ENCODE data around the gene LUC7L. TPM values are rescaled to one million over a fixed set of nuclear protein-coding genes. Genes with fewer than 3 reads are reported as not detected.
"Not testable (repeated sequence)": the region's sequence is repeated elsewhere in the genome, so short reads cannot be mapped to it uniquely, and the experiment has no call there.

The LUC7L gene
- total RNA-seq, 2 experiments from 2014 or later, result 60.0 to 65.3 TPM

- DNase-seq (no peak), ATAC-seq (no peak)
- Mint-ChIP-seq H3K27ac (no peak overlapping the region), H3K4me1 (peaks cover 4% of the 10 kb centered on the region), H3K36me3 (no peaks in the 10 kb centered on the region), H3K9me3 (ENCODE audit: low read depth) (no peaks in the 10 kb centered on the region), H3K27me3 (peaks cover 59% of the 10 kb centered on the region), H3K4me3 (no peak overlapping the region)
- CTCF ChIA-PET, result interaction anchor here (1.6 kb wide), 1 partner anchor 102 kb away, joined by 4 read pairs; no protein-coding TSS in a partner anchor
These were observed 62.0 kb downstream of the LUC7L start for GRCh38 chr16:167122-167690.

GRCh38 chr16:166375-167121 lies 62.7 kb downstream of the LUC7L start:
- peaks cover 55% of the 10 kb centered on the region for H3K27me3 Mint-ChIP-seq
- CTCF ChIA-PET, result no interaction called here
- ATAC-seq (no peak), DNase-seq (no peak)
- H3K9me3 Mint-ChIP-seq (ENCODE audit: low read depth), result no peaks in the 10 kb centered on the region
- H3K4me1 Mint-ChIP-seq, result peaks cover 4% of the 10 kb centered on the region
- no peak overlapping the region for H3K4me3 Mint-ChIP-seq
- H3K36me3 Mint-ChIP-seq, result no peaks in the 10 kb centered on the region
- no peak overlapping the region for H3K27ac Mint-ChIP-seq

- DNase-seq (no peak), ATAC-seq (no peak)
- peaks cover 2% of the 10 kb centered on the region for H3K4me1 Mint-ChIP-seq
- no peak within 1 kb of the TSS for H3K27ac Mint-ChIP-seq
- H3K4me3 Mint-ChIP-seq, result no peak within 1 kb of the TSS
- CTCF ChIA-PET, result no interaction called here
- H3K27me3 Mint-ChIP-seq, result peaks cover 55% of the 10 kb centered on the region
- no peaks in the 10 kb centered on the region for H3K9me3 Mint-ChIP-seq (ENCODE audit: low read depth)
- H3K36me3 Mint-ChIP-seq, result no peaks in the 10 kb centered on the region
These were observed 63.5 kb downstream of the LUC7L start, which contains the start of gene HBM for GRCh38 chr16:165539-166374. TSS of gene HBM (plus strand) at chr16:165978. CDS start at chr16:165998, 20 bp downstream.

- no peaks in the 10 kb centered on the region for H3K9me3 Mint-ChIP-seq (ENCODE audit: low read depth)
- peaks cover 1% of the 10 kb centered on the region for H3K4me1 Mint-ChIP-seq
- no peak for DNase-seq
- ATAC-seq, result peak; percentile 40
- H3K4me3 Mint-ChIP-seq, result no peak overlapping the region
- H3K27me3 Mint-ChIP-seq, result peaks cover 49% of the 10 kb centered on the region
- CTCF ChIA-PET, result no interaction called here
- H3K36me3 Mint-ChIP-seq, result no peaks in the 10 kb centered on the region
- no peak overlapping the region for H3K27ac Mint-ChIP-seq
These were observed 64.3 kb downstream of the LUC7L start for GRCh38 chr16:164827-165538.

GRCh38 chr16:164134-164823 lies 65.0 kb downstream of the LUC7L start:
- H3K4me1 Mint-ChIP-seq; H3K9me3 Mint-ChIP-seq (ENCODE audit: low read depth); H3K36me3 Mint-ChIP-seq; CTCF ChIA-PET; DNase-seq; H3K27ac Mint-ChIP-seq; H3K4me3 Mint-ChIP-seq: not testable (repeated sequence)
- peaks cover 47% of the 10 kb centered on the region for H3K27me3 Mint-ChIP-seq
- peak; percentile 69 for ATAC-seq

- CTCF ChIA-PET; DNase-seq; H3K9me3 Mint-ChIP-seq (ENCODE audit: low read depth); H3K36me3 Mint-ChIP-seq; H3K4me3 Mint-ChIP-seq; ATAC-seq; H3K4me1 Mint-ChIP-seq; H3K27ac Mint-ChIP-seq: not testable (repeated sequence)
- peaks cover 44% of the 10 kb centered on the region for H3K27me3 Mint-ChIP-seq
These were observed 65.6 kb downstream of the LUC7L start for GRCh38 chr16:163696-164095.

GRCh38 chr16:163139-163538 lies 66.1 kb downstream of the LUC7L start:
- H3K36me3 Mint-ChIP-seq; DNase-seq; H3K4me3 Mint-ChIP-seq; H3K27ac Mint-ChIP-seq; H3K9me3 Mint-ChIP-seq (ENCODE audit: low read depth); CTCF ChIA-PET; ATAC-seq; H3K4me1 Mint-ChIP-seq: not testable (repeated sequence)
- H3K27me3 Mint-ChIP-seq, result peaks cover 41% of the 10 kb centered on the region

- Mint-ChIP-seq H3K4me1 (peaks cover 1% of the 10 kb centered on the region), H3K27me3 (peaks cover 39% of the 10 kb centered on the region), H3K9me3 (ENCODE audit: low read depth) (no peaks in the 10 kb centered on the region), H3K36me3 (no peaks in the 10 kb centered on the region), H3K27ac (no peak overlapping the region), H3K4me3 (no peak overlapping the region)
- no peak for DNase-seq
- ATAC-seq, result no peak
- CTCF ChIA-PET, result interaction anchor here (0.9 kb wide), 1 partner anchor 18 kb away, joined by 3 read pairs; the partner anchor contains the start of gene HBQ1
These were observed 66.8 kb downstream of the LUC7L start for GRCh38 chr16:162271-162991.

- CTCF ChIA-PET, result no interaction called here
- Mint-ChIP-seq H3K4me3 (no peak overlapping the region), H3K27me3 (peaks cover 40% of the 10 kb centered on the region), H3K36me3 (no peaks in the 10 kb centered on the region), H3K27ac (no peak overlapping the region), H3K4me1 (peaks cover 1% of the 10 kb centered on the region), H3K9me3 (ENCODE audit: low read depth) (no peaks in the 10 kb centered on the region)
- DNase-seq (no peak), ATAC-seq (no peak)
These were observed 68.5 kb downstream of the LUC7L start for GRCh38 chr16:160691-161190.

- peaks cover 39% of the 10 kb centered on the region for H3K27me3 Mint-ChIP-seq
- ATAC-seq; CTCF ChIA-PET; H3K9me3 Mint-ChIP-seq (ENCODE audit: low read depth); DNase-seq; H3K4me1 Mint-ChIP-seq; H3K36me3 Mint-ChIP-seq; H3K4me3 Mint-ChIP-seq; H3K27ac Mint-ChIP-seq: not testable (repeated sequence)
These were observed 69.0 kb downstream of the LUC7L start for GRCh38 chr16:160242-160641.

GRCh38 chr16:159136-159849 lies 70.0 kb downstream of the LUC7L start:
- Mint-ChIP-seq H3K4me1 (peaks cover 5% of the 10 kb centered on the region), H3K27me3 (peaks cover 42% of the 10 kb centered on the region), H3K4me3 (no peak overlapping the region), H3K27ac (no peak overlapping the region), H3K9me3 (ENCODE audit: low read depth) (no peaks in the 10 kb centered on the region), H3K36me3 (no peaks in the 10 kb centered on the region)
- CTCF ChIA-PET, result interaction anchor here (1.1 kb wide), 1 partner anchor 34 kb away, joined by 4 read pairs; no protein-coding TSS in a partner anchor
- DNase-seq (no peak), ATAC-seq (no peak)

All from activated CD8-positive, alpha-beta memory T cell treated with anti-CD3 and anti-CD28 coated beads, Interleukin-2, amount 10 ng/mL, durations not matched to agents 7 days and 5 days (primary cell).